GM10266 (cell line): ENCODE measurements around the gene VAV1.
"Not testable (repeated sequence)": the region's sequence is repeated elsewhere in the genome, so short reads cannot be mapped to it uniquely, and the experiment has no call there.

Experiments
- DNase-seq: peaks from one replicate; pipeline ENCODE4 v3.0.0; 2012; ENCODE audit errors: extremely low spot score
- CTCF ChIP-seq: IDR thresholded peaks from 2 replicates; pipeline ENCODE4 v1.5.1; 2012; ENCODE audit warnings: mild to moderate bottlenecking, low read depth; ENCODE audit not compliant: control insufficient read depth, insufficient read depth; ENCODE audit errors: missing control alignments

VAV1 gene

DNA sequence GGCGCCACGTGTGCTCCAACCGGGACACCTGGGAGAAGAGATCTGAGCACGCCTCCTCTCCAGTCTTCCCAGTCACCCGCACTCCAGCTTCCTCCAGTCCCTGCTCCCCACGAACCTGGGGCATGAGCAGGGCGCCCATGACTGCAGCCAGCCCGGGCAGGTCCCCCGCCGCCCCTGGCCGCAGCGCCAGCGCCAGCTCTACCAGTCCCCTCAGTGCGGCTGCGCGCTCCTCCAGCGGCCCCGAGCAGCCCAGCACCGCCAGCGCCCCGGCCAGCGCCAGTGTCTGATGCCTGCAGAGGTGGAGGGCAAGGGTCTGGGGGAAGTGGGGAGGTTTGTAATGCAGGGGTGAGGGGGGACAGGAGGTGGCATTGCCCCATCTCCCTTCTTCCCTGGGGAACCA is 18.4 kb upstream of the VAV1 start:
- no peak for TF ChIP-seq CTCF
- DNase-seq, result no peak

- no peak for TF ChIP-seq CTCF
- no peak for DNase-seq
Observed at GRCh38 chr19:6754653-6755463, 17.6 kb upstream of the VAV1 start.

DNA sequence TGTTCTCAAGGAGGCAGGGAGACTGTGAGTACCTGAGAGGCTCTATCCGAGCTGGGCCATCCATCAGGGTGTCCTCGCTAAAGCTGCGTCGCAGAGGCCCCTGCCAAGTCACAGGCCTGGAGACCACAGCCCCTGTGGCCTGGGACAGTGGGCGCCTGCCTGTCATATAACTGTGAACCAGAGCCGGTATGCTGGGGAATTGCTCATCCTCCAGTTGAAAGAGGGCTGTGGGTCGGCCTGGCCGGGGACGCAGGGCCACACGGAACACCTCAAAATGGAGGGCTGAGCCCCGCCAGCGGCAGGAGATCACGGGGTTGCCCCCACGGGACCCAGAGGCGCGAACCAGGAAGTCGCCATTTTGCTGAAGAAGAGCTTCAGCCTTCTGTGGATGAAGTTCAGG is 11.9 kb upstream of the VAV1 start:
- no peak for DNase-seq
- no peak for TF ChIP-seq CTCF

GRCh38 chr19:6761053-6761676 is 11.3 kb upstream of the VAV1 start:
- no peak for DNase-seq
- no peak for TF ChIP-seq CTCF

- DNase-seq, result not testable (repeated sequence)
Observed at GRCh38 chr19:6762253-6762797, 10.2 kb upstream of the VAV1 start.

- DNase-seq, result no peak
- no peak for TF ChIP-seq CTCF
Observed at GRCh38 chr19:6765738-6766356, 6.7 kb upstream of the VAV1 start.

GRCh38 chr19:6766357-6767080 is 6.0 kb upstream of the VAV1 start:
- no peak for DNase-seq
- no peak for TF ChIP-seq CTCF
